Measurements from ENCODE around the gene POLR3B.
"Not testable (repeated sequence)": the region's sequence is repeated elsewhere in the genome, so short reads cannot be mapped to it uniquely, and the experiment has no call there.

The POLR3B gene

DNA sequence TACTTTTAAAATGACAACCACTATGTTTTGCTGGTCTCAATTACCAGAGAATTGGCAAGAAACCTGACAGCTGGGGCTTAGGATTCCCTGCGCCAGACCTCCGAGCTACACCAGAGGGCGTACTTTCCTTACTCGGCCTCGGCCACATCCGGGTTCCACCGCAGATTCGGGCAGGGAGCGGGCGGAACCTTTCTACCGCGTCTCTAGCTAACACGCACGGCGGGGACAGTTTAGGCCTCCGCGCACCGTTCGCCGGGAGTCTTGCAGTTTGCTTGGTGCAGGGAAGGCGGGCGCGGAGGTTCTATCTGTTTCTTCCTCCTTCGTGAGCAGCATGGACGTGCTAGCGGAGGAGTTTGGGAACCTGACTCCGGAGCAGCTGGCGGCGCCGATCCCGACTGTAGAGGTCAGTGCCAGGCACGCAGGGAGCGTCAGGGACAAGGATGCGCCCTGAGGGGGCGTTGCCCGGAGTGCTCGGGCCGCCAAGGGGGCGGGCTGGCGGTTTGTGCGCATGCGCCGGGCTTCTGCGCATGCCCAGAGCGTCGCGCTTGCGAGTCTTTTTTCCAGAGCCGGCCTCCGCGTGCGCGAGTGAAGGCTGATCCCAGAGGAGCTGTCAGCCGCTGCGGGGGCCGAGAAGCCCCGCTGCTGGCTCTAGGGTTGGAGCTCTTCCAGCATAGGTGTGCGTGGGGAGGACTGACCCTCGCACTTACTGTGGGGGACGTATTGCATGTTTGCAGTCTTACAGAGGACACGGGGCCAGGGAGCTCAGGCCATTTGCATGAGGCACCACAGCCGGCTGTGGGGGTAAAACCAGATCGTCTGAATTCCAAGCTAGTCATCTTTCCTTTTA, at the start of gene POLR3B:
Gene POLR3B, plus strand, starts transcription at position 200 of the 847 bp plus-strand sequence. Its CDS starts 132 bp downstream, at position 332.
- intact Hi-C loops (cut with DNase I), result loop anchor here (1.0 to 10.0 kb wide), 4 partner anchors 29 to 1123 kb away; partner anchors contain the start of genes APPL2, RIC8B and TCP11L2

DNA sequence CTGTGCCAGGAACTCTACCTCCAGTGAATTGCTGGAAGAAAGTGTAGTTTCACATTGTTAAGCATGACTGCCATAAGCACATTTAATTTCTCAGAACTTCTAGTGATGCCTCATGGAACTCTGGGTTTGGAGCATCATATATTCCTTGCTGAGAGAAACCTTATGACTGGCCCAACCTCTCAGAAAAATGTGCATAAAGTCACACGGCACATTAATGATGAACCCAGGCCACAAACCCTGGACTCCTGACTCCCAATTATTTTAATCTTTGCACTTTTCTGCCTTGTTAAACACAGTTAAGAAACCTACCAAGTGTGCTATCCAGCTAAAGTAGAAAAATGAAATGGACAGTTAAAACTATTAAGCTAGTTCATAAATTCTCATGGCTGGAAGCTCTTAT, 49.4 kb upstream of the POLR3B start:
- no peak for DNase-seq
- intact Hi-C loops (cut with DNase I), result loop anchor here (10.0 kb wide), 1 partner anchor 173 kb away; the partner anchor contains the start of gene NUAK1

More for the DNA sequence above, at the start of gene POLR3B:
- peak; percentile 91 to 99 (median 96) for DNase-seq

DNA sequence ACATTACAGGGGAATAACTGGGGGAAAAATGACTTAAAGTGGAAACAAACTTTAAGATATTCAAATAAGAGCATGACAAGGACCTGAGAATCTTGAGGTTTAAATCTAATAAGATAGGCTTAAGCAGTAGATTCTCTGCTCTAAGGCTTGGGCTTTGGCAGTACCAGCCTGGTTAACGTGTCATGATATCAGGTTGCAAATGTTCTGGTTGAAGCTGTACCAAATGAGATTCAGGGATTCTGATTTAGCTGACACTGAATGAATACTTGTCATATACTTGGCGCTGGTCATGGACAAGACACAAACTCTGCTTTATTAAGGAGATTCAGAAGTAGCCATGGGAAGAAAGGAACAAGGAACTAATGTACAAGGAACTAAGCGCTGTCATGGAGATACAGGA, 48.9 kb upstream of the POLR3B start:
- DNase-seq, result no peak

DNA sequence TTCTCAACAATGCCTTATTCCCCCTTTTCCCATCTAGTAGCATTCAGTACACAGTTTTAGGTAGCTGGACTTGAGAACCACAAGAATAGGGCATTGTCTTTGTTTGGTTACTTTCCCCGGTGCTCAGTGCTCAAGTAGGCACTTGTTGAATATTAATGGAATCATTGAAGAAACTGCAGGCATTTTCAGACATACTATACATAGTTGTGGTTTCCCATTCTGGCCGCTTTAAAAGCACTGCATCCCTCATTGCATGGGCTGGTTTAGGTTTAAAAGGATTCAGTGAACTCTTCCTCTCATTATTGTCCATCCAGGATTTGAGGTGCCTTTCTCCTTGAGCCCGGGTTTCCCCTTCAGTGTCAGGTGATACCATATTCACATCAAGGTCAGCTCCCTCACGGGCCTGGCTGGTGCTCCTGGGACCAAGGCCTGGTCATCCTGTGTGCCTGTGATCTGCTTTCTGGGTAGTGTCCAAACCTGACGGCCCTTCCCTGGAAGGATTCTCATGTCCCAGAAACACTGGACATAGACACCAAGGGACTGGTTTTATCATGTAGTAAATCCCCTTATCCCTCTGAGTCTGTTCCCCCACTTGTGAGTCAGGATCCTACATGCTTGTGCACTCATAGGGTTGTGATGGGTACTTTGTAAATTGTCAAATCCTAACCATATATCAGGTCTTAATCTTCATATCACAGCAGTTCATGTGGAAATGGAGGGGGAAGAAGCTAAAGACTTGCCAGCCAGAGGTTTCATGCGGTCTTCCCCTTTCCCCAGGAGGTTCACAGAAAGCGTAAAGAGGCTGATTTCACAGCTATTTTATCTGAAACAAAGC, 47.7 kb upstream of the POLR3B start:
- intact Hi-C loops (cut with DNase I), result loop anchor here (10.0 kb wide), 1 partner anchor 175 kb away; the partner anchor contains the start of gene NUAK1
- no peak for DNase-seq

More for the DNA sequence above, 48.9 kb upstream of the POLR3B start:
- intact Hi-C loops (cut with DNase I), result loop anchor here (10.0 kb wide), 1 partner anchor 174 kb away; the partner anchor contains the start of gene NUAK1

DNA sequence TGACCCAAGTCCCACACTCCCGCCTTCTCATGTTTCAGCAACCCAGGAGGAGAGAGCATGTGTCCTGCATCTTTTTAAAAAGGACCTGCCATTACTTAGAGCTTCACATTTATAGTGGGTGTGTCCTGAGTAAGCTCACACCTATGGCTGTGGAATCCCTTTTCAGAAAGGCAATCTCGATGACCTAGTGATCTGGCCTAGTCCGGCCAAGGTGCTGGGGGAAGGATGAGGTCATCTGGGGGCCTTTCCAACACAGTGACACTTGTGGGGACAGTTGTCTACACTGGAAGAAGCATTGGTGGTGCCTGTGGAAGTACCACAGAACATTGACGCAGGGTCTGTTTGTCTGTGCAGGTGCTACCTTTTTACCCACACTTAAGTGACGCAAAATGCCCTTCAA, 46.9 kb upstream of the POLR3B start:
- no peak for DNase-seq
- intact Hi-C loops (cut with DNase I), result no loop called here

DNA sequence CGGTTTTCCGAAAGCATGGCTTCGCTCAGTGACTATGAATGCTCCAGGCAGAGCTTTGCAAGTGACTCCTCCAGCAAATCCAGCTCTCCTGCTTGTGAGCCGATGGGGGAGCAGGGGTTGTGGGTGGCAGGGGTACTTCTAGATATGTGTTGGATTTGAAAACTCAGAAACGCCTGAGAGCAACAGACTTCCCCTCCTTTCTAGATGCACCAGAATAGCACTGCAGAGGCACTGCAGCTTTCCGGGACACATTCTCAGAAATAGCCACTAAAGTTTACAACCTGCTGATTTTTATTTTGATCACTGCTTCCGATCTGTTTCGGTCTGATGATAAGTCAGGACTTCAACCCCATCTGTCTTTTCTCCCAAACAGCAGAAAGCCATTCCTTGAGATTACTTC, 46.4 kb upstream of the POLR3B start:
- no peak for DNase-seq

DNA sequence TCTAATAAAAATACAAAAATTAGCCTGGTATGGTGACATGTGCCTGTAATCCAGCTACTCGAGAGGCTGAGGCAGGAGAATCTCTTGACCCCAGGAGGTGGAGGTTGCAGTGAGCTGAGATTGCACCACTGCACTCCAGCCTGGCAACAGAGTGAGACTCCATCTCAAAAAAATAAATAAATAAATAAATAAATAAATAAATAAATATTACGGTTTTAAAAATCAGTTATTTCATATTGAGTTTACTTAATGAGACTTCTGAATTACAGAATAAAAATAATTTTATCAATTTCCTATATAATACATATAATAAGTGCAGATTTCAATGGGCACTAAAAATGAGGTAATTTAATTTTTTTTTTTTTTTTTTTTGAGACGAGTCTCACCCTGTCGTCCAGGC, 44.1 kb upstream of the POLR3B start:
- intact Hi-C loops (cut with DNase I); DNase-seq: not testable (repeated sequence)

More for the DNA sequence above, 46.4 kb upstream of the POLR3B start:
- intact Hi-C loops (cut with DNase I), result no loop called here

DNA sequence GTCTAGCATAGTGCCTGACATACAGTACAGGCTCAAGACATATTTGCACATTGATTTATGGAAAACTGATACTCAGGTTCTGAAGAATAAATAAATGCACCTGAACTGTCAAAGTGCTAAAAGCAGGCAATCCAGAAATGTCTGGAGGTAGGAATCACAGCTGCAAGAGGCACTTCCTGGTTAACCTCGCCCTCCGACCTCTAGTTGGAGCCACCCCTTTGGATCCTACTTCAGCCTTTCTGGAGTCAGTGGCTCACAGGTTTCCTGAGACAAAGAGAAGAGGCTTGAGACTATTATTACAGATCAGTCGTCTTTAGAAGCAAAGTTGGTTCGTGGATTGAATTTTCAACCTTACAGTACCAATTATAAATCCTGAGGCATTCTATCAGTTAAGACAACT, 42.0 kb upstream of the POLR3B start:
- DNase-seq, result no peak
- intact Hi-C loops (cut with DNase I), result no loop called here

DNA sequence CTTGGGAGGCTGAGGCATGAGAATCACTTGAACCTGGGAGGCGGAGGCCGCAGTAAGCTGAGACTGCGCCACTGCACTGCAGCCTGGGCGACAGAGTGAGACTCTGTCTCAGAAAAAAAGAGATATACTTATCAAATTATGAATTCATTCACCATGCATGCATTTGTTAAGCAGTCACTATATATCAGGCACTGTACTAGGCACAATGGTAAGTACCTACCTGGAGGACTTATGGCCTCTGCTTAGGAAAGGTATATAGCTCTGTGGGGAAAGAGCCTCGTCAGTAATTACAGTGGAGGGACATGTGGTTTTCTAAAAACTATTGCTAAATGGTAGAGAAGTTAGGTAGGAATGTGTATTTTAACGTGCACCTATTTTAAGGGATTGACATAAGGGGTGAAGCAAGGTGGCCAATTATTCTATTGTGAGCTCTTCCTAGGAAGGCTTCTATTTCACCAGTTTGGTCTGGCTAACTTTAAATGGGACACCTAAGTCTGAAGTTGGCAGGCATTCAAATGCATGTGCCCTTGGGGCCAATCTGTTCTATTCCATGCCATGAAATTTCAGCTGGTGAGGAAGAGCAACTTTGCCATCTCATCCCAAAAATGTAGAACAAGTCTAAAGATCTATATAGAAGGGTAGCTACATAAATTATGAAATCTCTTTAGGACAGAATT, 40.0 kb upstream of the POLR3B start:
- DNase-seq, result no peak
- intact Hi-C loops (cut with DNase I), result no loop called here

DNA sequence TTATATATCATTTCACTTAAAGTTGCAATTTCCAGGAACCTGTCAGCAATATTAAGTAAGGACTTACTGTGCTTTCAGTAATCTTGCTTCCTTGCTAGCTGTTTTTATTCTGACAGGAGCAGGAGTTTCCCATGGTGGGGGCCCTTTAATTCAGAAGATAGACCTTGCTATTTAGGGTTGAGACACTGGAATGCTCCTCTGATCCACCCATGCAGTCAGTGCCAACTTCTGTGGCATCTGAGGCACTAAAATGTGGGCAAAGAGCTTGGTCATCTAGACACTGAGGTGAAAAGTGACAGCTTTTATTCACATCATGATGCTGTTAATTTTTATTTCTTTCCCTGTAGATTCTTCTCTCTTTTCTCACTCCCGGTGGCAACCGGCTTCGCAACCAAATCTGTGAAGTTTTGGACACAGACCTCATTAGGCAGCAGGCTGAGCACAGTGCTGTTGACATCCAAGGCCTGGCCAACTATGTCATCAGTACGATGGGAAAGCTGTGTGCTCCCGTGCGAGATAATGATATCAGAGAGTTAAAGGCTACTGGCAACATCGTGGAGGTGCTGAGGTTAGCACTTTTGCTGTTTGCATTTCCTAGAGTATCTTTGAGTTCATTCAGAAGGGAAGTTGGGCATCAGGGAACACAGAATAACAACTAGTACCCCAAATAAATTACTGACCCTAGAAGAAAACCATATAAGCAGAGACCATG, 36.3 kb upstream of the POLR3B start:
- intact Hi-C loops (cut with DNase I), result no loop called here
- no peak for DNase-seq

DNA sequence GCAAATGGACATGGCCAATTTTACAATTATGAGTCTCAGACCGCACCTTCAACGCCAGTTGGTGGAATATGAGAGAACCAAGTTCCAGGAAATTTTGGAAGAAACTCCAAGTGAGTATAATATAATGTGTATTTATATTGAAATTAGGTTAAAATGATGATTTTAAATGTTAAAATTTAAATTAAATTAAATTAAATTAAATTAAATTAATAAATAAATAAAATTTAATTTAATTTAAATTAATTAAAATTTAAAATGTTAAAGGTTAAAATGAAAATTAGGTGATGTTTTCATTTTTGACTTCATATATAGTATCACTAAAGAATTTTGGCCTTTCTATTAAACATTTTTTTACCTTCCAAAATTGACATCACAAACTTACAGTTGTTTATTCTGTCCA, 34.0 kb upstream of the POLR3B start:
- no peak for DNase-seq
- intact Hi-C loops (cut with DNase I), result no loop called here

DNA sequence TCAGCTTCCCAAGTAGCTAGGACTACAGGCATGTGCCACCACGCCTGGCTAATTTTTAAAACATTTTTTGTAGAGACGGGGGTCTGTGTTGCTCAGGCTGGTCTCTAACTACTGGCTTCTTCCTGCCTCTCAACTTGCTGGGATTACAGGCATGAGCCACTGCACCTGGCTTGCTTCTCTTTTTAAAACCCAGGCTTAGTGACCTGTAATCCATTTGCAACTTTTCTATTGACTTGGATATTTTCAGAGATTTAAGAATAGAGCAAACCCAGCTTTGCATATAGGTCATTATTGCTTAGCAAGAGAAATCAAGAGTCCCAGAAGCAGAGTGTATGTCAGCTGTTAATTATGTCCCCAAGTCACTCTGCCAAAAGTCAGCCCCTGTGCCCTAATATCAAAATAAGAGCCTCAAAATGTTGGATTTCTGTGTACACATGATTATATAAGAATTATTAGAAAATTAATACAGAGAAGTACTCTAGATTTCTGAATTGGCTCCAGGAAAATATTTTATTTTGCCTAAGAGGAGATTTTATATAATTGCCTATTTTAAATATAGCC, 30.2 kb upstream of the POLR3B start:
- intact Hi-C loops (cut with DNase I), result no loop called here

DNA sequence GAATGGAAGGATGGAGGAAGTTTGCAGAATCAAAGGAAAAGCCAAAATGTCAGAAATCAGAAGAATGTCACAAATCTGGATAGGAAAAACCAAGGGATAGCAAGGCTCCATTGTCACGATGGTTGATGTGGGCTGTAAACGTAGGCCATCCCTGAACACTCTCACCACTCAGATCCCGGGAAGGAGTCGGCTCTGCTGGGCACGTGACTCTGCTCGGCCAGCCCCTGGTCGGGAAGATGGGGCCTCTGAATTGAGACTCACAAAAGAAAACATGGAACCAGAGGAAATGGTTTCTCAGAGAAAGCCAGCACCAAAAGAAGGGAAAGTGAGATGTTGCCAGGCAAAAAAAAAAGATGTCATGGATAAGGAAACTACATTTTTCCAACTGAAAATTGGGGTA, 28.8 kb upstream of the POLR3B start:
- DNase-seq, result no peak
- intact Hi-C loops (cut with DNase I), result no loop called here

More for the DNA sequence above, 30.2 kb upstream of the POLR3B start:
- DNase-seq, result no peak

DNA sequence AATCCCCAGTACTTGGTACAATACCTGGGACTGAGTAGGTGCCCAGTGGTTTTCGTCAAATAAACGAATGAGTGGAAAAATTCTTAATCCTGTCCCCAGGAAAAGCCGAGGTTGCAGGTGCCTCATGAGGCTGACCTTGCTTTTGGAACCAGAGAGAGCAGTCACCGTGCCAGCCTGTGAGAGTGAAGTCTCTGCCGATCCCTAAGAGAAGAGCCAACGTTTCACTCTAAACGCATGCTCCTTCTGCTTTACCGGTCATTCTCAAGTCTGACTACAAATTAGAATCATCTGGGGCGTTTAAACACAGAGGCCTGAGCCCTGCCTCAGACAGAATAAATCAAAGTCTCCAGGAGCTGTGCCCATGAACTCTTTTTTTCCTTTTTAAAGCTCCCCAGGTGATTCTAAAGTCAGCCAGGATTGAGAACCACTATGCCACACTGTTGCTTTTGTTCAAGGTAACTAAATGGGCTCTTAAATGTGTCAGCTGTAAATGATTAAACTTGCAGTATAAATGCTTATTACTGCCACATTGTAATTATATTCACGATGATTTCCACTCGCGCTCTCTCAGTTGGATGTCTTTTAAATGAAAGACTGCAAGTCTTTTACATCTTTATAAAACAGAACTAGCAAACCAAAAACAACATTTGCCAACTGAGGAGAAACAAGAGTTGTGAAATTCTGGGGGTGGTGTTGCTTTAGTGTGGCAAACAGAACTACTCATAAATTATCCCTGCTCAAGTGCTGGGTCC, 28.1 kb upstream of the POLR3B start:
- intact Hi-C loops (cut with DNase I), result no loop called here
- no peak for DNase-seq

DNA sequence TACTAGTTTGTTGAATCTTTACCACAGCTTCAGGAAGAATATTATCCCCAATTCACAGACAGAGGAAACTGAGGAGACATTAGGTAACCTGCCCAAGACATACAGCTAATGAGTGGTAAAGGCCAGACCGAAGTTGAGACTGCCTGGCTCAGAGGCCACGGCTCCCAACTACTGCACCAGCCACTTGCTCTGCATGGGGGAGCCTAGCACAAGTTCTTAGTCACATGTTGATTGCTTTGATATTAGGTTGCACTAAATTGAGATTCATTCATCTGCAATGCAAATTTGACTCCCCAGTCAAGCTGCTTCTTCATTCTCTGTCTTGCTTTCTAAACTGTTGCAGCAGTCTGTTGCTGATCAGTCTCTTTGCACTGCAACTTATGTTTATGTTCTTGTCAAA, 25.9 kb upstream of the POLR3B start:
- no peak for DNase-seq
- intact Hi-C loops (cut with DNase I), result no loop called here

DNA sequence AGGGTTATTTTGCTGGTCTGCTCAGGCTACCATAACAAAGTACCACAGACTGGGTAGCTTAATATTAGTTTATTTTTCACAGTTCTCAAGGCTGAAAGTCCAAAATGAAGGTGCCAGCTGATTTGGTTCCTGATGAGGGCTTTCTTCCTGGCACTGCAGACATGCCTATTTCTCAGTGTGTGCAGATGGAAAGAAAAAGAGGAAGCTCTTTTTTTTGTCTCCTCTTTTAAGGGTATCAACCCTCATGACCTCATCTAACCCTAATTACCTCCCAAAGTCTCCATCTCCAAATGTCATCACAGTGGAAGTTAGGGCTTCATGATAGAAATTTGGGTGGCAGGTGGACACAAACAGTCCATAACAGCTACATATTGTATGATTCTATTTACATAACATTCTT, 25.0 kb upstream of the POLR3B start:
- intact Hi-C loops (cut with DNase I), result no loop called here
- DNase-seq, result no peak

DNA sequence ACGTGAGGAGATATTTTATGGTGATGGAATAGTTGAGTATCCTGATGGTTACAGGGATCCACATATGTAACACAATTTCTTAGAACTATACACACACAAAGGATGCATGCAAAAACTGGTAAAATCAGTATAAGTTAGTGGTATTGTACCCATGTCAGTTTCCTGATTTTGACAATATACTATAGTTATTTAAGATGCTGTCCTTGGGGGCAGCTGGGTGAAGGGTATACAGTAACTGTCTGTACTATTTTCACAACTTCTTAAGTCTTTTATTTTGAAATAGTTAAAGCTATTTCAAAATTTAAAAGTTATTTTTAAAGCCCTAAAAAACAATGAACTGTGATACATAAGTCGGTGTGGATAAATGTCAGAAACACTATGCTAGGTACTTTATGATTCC, 24.5 kb upstream of the POLR3B start:
- intact Hi-C loops (cut with DNase I), result no loop called here
- no peak for DNase-seq

DNA sequence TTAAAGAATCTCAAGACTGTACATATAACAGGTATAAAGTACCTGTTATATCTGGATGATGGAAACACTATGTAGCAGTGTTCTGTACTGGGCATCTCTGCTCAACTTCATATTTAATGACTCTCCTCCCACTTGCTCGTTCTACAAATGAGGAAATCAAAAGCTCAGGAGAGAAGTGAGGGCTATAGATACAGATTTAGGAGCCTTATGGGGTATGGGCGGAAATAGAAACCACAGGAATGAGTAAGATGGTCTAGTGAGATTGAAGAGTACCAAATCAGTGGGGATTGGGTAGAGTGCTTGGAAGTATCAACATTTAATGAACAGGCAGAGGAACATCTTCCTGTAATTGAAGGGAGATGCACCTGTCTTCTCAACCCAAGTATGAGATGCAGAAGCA, 23.8 kb upstream of the POLR3B start:
- no peak for DNase-seq
- intact Hi-C loops (cut with DNase I), result no loop called here

All from posterior cingulate gyrus (tissue), 11 donors.